Activated CD4-positive, alpha-beta T cell treated with anti-CD3 and anti-CD28 coated beads for 4 hours (primary cell): ENCODE measurements around the gene STARD7.
A peak's percentile ranks its signal among the peaks of the same experiment; 100 is the strongest.
"Not testable (repeated sequence)": the region's sequence is repeated elsewhere in the genome, so short reads cannot be mapped to it uniquely, and the experiment has no call there.

Source experiments
- DNase-seq, 2 donors: peaks; one replicate each; pipeline ENCODE4 v3.0.0-alpha.2; 2020

The STARD7 gene, protein sequence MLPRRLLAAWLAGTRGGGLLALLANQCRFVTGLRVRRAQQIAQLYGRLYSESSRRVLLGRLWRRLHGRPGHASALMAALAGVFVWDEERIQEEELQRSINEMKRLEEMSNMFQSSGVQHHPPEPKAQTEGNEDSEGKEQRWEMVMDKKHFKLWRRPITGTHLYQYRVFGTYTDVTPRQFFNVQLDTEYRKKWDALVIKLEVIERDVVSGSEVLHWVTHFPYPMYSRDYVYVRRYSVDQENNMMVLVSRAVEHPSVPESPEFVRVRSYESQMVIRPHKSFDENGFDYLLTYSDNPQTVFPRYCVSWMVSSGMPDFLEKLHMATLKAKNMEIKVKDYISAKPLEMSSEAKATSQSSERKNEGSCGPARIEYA

DNA sequence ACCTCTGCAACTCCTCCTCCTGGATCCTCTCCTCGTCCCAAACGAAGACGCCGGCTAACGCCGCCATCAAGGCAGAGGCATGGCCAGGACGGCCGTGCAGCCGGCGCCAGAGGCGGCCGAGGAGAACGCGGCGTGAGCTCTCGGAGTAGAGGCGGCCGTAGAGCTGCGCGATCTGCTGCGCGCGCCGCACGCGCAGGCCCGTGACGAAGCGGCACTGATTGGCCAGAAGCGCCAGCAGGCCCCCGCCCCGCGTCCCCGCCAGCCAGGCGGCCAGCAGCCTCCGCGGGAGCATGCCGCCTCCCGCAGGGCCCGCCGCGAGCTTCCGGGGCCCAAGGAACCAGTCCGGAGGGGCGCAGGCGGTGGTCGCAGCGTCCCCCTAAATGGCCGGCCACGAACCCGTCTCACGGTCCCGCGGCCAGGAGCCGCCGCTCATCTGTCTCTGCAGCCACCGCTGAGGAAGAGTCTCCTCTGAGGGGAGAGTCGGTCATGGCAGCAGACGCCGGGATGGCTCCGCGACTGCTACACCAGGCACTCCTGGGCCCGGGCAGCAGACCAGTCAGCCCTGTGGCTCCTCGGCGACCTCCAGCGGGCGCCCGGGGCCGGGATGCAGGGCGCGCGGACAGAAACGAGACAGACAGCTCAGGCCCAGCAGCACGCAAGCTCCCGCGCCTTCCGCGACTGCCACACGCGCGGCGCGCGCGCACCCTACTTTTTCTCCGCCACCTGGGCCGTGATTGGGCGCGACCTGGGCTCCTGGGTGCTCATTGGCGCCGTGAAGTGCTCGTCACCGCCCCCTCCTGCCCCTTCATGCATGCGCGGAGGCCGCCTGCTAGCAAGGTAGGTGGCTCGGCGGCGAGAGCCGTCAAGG, at the start of gene STARD7:
STARD7 (minus strand) TSS at position 685 of the 868 bp plus-strand sequence; CDS start at position 292, 393 bp downstream.
- peak; percentile 97 for DNase-seq

DNA sequence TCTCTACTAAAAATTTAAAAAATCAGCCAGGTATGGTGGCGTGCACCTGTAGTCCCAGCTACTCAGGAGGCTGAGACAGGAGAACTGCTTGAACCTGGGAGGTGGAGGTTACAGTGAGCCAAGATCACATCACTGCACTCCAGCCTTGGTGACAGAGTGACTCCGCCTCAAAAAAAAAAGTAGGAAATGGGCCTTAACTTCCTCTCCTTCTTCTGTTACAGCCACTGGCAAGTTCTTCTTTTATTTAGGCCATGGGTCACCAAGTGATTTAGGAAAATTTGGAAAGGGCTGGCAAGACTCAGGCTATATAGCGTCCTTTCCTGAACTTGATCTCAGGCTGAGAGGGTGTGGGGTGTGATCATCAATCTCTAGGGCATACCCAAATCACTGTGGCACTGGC, 49.1 kb upstream of the STARD7 start:
- DNase-seq = not testable (repeated sequence)

DNA sequence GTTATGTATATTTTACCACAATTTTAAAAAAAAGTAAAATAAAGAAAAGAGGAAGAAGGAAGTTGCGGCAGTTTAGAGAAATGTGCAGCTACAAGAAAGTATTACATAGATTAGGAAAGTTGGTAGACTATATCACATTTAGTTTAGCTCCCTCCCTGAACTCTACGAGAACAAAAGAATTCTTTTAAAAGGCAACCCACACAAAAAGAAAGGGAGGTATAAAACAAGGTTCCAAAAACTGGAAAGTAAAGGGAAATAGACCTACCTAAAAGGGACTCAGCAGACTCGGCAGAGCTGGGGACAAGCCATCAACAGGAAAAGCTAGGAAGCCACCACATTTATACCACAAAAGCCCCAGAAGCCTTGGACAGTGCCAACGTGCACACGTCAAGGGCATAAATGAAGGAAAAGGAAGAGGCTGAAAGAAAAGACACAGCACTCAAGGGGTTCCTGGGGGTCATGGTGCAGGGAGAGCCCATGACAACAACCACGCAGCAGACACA, 48.0 kb upstream of the STARD7 start:
- DNase-seq = no peak

DNA sequence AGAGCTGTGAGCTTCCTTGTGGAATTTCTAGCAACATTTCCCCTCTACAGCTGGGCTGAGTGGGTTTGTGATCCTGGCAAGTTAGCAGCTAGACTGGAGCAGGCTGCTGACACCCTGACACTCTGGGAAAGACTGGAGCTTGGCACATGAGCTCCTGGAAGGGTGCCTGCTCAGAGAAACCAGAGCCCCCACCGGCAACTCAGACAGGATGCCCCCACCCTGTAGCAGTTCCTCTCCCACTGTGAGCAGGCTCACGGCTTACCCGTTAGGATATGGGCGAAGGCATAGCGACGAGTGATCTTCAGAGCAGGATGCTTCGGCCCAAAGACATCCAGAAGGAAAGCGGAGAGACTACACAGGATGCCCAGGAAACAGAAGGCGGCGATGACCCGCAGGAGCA, 45.9 kb upstream of the STARD7 start:
- no peak for DNase-seq

DNA sequence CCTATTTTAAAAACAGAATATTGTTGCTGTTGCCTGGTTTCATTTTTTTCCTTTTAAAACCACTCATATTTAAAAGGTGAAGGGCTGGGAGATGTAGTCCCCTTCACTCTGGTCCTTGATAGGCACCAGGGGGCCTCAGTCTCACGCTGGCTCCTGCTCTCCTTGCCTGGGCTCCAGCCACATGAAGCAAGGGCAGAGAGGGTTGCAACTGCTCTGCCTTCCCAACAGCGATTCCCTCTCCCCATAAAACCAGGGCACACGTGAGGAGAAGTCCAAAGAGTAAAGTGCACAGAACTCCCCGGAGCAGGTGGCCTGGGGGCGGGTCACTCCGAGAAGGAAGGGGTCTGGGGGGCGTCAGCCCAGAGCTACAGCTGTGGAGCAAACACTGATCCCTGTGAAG, 44.4 kb upstream of the STARD7 start:
- DNase-seq = no peak

DNA sequence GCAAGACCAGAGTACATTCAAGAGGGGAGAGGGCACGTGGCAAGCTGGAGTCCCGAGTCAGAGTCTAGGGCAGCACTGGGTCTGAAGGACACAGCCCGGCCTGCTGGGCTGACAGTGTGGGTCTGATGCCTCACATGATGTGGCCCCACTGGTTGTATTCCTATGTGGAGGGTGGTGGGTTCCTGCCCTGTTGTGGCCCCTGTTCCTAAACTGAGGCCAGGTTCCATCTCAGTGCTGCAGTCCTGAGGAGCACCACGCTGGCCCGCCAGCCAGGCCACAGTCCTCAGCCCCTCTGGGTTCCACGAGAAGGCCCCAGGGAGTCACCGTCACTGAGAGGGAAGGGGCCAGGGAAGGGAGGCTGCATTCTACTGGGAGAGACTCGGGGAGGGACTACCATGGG, 43.9 kb upstream of the STARD7 start:
- no peak for DNase-seq

DNA sequence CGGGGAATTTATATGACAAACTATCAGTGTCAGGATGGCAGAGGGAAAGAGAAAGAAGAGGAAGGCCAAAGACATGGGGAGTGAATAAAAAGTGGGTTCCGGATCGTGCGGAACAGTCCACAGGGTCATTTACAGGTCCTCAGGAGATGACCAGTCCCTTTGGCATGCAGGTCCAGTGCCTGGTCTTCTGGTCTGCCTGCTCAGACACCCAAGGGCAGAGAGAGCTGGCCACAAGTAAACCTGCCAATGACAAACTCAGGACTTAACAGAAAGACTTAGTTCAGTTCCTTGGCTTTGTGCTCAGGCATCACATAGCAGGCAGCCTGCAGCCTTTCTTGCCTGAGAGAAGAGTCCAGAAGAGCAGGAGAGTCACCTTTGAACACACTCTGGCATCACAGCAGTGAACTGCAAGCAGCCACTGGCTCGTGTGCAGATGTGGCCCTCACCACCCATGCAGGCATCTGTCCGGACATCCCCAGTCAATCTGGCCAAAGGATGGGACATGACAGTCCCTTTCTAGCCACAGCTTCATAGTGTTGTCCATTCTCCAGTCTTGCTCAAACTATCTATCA, 43.2 kb upstream of the STARD7 start:
- DNase-seq = no peak

DNA sequence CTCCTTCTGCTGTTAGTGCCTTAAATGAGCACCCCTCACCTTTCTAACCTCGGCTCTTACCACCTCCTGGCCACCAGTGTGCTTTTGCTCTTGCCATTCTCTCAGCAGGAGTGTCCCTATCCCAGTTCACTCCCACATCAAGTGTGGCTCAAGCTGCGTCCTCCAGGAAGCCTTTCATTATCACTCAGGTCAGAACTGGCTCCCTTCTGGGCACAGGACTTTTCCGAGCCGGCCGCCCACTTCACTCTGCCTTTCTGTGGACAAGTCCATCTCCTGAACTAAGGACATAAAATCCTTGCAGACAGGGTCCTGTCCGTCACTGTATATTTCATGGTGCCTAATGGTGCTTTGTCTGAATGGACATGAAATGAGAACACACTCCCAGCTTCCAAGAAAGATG, 41.6 kb upstream of the STARD7 start:
- no peak for DNase-seq

DNA sequence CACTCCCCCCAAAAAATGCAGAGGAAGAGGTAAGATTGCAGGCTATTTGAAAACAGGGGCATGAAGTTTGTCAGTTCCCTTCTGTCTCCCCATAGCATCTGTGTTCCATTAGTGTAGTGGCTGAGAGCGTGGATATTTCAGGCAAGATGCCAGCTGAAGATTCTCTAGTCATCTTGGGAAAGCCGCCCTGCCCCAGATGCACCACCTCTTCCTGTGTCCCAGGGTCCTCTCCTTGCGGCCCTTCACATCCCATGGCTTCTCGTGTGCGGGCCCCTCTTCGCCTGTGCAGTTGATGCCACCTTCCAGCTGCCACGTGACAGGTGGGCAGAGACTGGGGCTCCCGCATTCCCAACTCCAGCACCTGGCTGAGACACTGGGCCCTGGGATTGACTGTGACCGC, 41.0 kb upstream of the STARD7 start:
- no peak for DNase-seq

DNA sequence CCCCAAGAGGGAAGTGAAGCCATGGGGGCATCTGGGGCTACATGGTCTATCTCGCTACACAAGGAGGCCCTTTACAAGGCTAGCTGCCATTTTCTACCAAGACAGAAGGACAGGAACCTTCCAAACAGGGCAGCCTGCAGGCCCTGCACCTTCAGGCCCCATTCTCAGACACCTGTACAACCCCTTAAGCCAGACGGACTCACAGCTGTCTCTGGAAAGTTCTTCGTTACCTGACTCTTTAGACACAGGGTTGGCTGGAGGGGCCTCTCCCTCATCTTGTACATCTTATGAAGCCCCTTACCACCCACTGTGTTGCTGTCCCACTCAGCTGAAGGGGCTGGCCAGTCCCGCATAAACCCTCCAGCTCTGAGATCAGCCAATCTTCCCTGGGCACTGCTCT, 40.0 kb upstream of the STARD7 start:
- no peak for DNase-seq

DNA sequence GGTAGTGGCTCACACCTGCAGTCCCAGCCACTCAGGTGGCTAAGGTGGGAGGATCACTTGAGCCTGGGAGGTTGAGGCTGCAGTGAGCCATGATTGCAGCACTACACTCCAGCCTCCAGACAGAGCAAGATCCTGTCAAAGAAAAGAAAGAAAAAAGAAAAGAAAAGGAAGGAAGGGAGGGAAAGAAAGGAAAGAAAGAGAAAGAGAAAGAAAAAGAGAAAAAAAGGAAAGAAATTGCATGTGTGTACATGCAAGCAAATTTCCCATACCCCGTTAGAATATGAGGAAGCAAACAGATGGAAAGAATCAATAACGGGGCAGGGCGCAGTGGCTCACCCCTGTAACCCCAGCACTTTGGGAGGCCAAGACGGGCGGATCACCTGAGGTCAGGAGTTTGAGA, 39.3 kb upstream of the STARD7 start:
- DNase-seq = no peak

DNA sequence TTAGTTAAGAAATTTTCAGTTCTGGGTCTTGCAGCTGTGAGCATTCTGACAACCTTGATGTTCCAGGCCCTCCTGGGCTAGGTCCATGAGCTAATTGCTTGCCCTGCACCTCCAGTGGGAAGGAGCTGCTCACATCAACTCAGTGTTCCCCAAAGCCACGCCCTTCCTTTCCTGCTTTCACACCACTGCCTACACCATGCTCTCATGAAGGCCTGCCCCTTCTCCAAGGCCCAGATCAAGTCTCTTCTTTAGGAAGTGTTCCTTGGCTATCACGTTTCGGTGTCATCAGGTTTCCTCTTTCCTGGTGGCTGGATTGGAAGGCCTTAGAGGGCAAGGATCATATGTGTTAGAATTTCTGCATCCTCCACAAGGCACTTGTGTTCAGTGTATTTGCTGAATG, 38.4 kb upstream of the STARD7 start:
- no peak for DNase-seq

DNA sequence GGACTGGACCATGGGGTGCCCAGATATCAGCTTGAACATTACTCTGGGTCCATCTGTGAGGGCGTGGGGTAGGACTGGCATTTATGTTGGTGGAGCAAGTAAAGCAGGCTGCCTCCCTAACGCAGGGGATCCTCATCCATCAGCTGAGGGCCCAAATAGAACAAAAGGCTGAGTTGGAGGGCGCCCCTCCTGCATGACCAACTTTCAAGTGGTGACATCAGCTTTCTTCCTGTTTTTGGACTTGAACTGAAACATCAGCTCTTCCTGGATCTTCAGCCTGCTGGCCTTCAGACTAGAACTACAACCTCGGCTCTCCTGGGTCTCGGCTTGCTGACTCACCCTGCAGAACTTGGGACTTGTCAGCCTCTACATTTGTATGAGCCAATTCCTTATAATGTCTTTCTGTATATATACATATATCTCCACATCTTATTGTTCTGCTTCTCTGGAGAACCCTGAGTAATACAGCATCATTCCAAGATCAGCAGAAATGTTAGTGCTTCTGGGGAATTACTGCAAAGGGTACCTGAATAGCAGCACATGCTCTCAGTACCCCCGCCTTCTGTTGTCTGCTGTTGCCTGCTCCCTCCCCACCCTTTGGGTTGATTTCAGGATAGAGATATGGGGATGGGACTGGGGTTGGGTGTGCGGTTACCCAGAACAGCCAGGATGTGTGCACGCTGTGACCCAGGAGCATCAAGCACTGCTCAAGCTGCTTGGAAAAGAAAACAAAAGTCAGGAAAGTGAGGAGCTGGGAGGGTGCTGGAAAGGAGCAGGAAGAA, 37.2 kb upstream of the STARD7 start:
- DNase-seq = no peak

DNA sequence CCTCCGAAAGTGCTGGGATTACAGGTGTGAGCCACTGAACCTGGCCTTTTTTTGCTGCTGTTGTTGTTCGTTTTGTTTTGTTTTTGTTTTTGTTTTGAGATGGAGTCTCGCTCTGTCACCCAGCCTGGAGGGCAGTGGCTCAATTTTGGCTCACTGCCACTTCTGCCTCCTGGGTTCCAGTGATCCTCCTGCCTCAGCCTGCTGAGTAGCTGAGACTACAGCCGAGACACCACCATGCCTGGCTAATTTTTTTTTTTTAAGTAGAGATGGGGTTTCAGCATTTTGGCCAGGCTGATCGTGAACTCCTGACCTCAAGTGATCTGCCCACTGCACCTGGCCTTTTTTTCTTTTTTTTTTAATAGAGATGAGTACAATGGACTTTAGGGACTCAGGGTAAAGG, 35.2 kb upstream of the STARD7 start:
- no peak for DNase-seq

DNA sequence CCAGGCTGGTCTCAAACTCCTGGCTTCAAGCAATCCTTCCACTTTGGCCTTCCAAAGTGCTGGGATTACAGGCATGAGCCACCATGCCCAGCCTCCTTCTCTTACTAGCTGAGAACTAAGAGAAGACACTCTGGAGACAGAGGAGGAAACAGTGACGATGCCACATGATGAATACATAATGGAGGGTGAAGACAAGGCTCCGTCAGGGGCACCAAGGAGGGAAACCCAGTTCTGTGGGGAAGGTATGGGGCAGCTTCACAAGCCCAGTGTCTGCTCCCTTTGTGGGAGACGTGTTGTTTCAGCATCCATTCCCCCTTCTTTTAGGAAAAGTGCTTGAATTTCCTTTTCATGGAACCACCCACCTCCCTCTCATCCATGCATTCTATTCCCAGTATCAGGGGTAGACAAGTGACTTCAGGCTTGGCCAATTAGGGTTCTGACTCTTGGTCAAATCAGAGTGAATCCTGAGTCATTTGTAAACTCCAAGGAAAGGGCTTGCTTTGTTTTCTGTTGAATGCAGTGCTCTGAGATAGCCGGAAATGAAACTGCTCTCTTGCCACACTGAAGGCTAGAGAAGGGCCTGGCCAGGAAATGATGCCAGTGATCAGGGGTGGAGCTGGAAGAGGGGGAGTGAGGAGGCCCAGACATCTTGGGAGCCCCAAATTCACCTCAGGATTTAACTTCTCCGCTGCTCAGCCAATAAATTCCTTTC, 33.4 kb upstream of the STARD7 start:
- peak; percentile 27 to 29 for DNase-seq

DNA sequence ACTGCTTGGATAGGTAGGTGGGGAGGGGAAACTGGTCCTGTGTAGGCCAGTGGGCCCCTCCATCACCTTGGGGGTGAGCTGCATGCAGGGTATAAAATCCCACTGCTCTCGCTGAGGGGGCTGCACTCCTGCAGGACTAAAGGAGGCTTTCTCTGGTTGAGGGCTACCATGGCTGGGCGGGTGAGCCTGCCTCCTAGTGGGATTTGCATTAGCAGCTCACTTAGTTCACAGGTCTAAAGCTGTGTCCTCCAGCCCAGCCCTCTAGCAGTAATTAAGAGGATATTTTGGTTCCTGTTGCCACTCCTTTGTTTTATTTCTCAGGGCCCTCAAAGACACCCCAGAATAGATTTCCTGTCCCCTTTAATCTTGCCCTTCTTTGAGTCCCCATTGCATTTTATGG, 32.6 kb upstream of the STARD7 start:
- no peak for DNase-seq

DNA sequence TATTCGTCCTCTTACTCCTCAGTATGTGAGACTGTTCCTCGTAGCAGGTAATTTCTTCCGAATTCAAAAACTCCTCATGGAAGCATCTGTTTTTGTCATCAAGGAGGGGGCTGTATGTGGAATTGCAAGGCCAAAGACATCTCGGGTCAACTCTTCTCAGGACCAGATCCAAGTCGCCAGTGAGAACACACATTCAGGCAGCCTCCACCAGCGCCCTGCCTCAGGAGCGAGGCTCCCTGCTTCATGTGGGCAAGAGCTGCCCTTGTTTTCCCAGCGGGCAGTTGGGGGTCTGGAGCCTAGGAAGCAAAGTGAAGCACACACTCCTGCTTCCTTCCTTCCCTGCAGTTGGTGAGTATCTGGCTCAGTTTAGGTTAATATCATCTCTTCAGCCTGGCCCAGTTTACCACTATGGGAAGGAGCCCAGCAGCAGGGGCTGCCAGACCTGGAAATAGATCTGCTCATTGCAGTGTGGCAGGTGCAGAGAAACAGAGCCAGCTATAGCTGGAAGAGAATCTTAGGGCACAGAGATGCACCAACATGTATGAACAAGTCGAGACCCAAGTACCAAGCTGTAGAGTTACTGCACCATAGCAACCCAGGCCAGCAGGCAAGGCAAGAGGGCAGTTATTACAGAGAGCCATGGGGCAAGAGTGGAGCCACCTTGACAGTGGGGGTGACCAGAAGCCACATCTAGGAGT, 31.9 kb upstream of the STARD7 start:
- no peak for DNase-seq

DNA sequence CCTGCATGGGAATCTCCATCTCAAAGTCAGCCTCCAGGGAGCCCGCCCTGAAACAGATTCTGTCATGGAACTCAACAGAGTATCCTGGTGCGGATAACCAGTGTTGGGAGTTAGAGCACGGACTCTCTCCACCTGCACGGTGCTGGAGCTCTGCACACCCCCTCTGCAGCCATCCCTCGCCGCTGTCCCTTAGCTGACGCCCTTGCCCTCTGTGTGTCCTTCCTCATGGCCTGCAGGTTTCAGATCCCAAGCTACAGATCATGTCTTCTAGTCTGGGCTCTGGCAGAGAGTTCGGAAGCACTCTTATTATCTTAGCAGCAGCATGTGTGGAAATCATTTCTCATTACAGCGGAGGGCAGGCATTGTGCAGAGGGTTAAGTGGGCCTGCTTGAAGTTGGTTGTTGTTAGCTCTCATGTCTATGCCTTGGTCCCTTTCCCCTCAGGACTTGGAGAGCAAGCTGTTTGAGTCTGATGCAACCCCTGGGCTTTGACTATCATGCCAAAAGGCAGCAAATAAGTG, 31.2 kb upstream of the STARD7 start:
- DNase-seq = no peak

DNA sequence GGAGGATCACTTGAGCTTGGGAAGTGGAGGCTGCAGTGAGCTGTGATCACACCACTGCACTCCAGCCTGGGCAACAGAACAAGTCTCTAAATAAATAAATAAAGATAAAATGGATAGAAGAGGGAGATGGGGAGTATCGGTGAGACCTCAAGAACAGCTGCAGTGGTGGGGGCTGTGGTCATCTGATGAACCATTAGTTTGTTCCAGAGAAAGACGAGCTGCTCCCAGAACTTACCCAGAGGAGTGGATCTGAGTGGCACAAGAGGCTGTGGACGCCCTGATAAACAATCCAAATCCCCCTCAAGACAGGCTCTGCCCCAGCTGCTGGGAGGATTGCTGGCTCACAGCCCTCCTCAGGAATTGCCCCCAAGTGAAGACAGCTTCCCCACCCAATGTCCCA, 30.5 kb upstream of the STARD7 start:
- no peak for DNase-seq

DNA sequence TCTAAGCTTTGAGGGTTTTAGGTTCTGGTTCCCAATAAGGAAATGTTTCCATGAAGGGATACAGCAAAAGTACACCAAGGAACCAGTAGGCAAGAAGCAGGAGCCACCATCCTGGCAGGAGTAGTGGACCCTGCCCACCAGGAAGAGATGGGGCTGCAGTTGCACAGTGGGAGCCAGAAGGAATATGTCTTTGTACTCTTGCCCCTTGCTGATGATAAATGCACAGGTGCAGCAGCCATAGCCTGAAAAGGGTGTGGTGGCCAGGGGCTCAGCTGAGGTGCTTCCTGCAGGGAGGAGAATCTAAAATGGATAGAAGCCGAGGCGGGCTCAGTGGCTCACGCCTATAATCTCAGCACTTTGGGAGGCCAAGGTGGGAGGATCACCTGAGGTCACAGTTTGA, 29.6 kb upstream of the STARD7 start:
- DNase-seq = no peak

DNA sequence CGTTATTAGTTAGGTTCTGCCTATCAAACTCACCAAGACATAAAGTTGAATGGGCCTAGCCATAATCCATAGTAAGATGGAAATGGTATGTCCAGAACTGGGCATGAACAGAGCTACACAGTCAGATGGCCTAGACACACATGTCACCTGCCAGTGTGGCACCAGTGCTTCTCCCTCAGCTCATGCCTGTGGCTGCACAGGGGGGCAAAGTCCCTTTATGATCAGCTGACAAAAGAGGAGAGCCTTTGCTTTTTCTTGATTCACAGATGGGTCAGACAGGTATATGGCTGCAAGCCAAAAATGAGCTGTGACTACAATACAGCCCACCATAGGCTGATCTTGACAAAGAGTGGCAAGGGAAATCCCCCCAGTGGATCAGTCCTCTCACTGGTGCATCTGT, 28.3 kb upstream of the STARD7 start:
- DNase-seq = no peak
